HG03354 (cell line): ENCODE data around the gene ADARB2.

ENCODE experiments used
- ATAC-seq: cut with Tn5 transposase; IDR thresholded peaks from one replicate; pipeline ENCODE4 v1.9.1; 2021; ENCODE audit warnings: mild to moderate bottlenecking; ENCODE audit not compliant: unreplicated experiment, poor library complexity, severe bottlenecking

The ADARB2 gene

DNA sequence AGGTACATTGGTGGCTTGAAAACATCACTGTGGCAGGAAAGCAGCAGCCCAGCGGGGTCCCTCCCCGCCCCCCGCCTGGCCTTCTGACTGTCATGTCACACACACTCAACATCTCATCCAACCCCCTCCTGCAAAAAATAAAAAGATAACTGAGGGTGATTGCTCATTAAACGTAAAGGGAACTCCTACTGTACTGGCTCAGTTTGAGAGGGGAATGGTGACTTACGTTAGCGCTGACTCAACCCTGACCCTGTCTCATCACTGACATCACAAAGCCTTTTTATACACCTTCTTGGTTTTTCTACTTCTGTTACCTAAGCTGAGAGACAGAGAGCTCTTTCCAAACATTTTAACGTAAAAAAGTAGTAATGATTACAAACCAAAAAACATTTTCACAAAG lies 48.8 kb downstream of the ADARB2 start:
- ATAC-seq = no peak

DNA sequence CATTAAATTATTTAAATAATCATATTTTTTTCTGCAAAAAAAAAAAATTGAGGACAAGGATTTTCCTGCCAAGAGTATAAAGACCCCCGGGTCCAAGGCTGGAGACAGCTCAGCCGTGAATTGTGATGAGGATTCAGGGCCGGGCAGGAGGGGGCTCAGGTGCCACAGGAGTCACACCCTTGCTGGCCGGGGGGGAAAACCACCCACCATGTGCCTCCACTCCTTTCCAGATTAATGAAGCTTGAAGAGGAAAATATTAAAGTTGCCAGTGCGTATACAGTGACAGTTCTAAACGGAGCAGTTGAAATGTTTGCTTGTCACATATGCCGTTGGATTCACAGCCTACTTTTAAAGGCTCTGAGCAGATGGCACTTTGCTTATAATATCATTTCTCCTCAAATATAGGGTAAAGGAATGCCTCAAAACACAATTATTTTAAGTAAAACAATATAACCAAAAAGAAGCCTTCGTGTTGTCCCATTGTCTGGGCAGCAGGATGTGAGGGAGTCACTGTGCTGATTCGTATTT lies 49.6 kb downstream of the ADARB2 start:
- ATAC-seq = no peak

DNA sequence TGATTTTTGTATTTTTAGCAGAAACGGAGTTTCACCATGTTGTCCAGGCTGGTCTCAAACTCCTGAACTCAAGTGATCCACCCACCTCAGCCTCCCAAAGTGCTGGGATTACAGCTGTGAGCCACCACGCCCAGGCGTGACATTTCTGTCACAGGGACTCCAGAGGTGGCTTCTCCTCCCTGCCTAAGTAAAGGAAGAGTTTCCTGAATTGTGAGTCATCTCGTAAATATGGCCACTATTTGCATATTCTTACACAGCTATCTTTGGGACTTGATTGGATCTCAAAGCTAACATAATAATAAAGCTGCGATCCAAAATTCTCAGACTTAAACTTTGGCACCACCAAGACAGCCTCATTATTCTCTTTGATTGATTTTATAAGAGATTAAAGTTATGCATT lies 50.1 kb downstream of the ADARB2 start:
- ATAC-seq = no peak

DNA sequence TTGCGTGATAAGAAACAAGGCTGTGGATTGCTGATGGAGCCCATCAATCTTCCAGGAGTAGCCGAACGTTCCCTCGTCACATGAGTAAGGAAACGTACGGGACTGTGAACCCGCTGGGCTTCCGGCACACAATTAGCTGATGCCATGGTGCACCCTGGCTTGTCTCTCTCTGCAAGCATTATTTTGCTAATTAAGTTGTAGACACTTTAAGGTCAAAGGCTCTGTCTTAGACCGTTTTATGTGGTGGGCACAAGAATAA lies 50.9 kb downstream of the ADARB2 start:
- ATAC-seq = no peak

DNA sequence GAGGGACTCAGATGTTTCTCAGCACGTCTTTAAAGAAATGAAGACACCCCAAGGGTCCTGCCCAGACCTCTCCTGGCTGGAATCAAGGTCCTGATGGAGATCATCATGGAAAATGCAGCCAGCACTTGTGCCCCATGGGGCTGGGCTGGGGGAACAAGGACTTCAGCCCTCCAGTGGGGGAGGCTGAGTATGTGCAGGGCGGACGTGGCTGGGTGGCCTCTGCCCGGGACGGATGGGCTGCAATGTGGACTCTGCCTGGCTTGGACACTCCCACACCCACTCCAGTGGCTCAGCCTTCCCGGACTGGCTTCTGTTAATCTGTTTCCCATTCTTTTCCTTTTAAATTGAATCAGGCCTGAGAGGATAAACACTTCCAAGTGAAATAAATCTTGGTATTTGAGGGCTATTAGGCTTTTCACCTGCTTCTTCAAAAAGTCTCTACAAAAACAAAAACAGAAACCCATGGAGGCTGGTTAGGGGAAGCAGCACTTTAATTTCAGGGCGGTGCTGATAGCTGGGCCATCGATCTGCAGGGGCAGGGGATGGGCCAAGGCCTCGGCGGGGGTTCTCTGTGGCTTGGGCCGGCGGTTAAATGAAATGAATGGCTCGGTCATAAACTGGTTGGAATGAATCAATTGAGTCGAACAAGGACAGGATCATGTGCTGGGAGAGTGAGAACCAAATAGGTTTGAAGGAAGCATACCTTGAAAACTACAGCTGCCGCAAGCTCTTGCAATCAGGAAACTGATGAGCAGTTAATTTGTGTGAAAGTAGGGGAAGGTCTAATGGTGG lies 51.4 kb downstream of the ADARB2 start:
- no peak for ATAC-seq

DNA sequence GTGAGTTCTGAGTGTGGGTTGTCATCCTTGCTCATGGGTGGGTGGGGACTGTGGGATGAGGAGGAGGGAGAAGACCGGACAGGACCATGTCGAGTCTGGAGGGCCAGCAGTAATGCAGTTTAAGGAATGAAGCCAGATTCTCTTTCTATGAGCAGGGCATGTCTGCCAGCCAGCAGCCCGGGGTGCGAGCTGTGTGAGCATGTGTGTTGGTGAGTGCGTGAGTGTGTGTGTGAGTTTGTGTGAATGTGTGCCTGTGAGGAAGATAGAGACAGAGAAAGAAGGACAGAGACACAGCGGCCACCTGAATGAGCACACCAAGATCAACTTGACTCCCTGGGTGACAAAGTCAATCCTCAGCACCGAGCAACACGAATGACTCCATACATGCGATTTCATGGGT lies 52.3 kb downstream of the ADARB2 start:
- no peak for ATAC-seq

DNA sequence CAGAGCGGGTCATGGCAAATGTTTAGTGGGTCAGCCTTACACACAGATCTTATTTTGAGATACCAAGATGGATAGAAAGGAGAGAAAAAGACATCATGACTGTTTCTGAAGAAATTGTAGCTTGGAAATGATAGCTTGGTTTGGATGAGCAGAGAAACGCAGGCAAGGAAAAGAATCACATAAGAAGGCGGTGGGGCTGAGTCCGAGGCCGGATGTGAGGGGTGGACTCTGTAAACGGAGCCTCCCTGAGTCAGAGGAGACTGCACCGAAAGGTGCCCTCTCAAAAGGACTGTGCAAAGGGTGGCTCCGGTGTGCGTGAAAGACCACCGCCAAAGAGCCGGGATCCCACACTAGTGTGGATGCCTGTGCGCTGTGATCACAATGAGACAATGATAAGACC lies 53.7 kb downstream of the ADARB2 start:
- no peak for ATAC-seq

DNA sequence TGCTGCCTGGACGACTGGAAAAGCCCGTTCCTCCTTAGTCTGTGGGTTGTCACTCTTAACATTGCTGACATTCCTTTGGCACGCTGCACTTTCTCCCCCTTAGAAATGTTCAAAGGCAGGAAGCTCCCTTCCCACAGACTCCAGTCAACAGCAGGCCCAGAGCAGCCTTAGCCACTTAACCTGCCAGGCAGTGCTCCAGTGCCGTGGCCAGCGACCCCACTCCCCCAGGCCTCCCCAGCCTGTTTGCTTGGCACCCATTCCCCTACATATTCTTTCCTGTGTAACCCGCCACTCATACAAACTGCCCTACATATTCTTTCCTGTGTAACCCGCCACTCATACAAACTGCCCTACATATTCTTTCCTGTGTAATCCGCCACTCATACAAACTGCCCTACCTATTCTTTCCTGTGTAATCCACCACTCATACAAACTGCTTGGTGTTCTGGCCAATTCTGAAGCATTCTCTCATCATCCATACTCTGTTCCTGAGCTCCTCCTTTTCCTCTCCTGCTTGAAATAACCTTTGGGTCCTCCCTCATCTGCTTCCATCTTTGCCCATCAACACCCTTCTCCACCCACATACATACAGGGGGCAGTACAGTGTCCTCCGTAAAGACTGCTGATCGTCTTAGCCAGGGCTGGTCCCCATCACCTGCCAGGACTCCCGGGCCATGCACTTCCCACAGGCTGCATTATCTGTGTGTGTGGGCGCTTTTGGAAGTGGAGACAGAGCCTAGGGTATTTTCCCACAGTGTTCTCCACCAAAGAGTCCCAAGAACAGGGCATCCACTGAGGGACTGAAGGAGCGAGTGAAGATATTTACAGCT lies 57.3 kb downstream of the ADARB2 start:
- no peak for ATAC-seq

DNA sequence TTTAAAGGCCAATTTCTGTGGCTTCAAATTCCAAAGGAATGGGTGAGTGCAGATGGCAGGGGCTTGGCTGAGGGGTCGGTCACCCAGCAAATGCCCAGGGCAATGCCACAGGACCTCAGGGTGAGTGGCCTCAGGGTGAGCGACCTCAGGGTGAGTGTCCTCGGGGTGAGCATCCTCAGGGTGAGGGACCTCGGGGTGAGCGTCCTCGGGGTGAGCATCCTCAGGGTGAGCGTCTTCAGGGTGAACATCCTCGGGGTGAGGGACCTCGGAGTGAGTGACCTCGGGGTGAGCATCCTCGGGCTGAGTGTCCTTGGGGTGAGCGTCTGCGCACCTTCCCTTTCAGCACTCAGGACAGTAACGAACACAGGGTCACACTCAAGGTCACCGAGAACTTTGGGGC lies 59.2 kb downstream of the ADARB2 start:
- ATAC-seq = no peak

DNA sequence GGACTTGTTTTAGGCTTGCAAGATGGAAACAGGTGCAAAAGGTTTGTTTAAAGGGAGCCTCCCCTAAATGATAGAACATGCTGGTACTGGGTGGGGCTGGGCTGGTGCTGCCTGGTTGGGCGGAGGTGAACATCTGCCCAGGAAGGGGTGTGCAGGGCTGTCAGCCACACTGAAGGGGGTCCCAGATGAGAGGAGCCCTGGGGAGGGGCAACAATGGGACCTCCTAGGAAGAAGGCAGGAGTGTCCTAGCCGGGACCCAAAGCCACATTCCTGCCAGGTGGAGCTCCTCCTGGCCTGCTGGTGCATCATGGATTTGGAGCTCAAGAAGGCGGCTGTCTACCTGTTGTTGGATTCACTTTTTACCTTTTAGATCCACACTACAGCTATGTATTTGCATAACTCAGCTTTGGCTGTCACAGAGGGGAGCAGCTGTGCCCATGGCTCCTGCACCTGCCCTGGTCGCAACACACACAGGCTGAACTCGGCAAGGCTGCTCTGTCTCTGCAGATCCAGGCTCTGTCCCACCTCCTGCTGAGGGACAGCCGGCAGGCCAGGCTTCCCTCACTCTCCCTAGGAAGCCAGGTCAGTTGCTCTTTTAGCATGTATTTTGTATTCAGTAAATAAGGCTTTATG lies 59.9 kb downstream of the ADARB2 start:
- no peak for ATAC-seq

DNA sequence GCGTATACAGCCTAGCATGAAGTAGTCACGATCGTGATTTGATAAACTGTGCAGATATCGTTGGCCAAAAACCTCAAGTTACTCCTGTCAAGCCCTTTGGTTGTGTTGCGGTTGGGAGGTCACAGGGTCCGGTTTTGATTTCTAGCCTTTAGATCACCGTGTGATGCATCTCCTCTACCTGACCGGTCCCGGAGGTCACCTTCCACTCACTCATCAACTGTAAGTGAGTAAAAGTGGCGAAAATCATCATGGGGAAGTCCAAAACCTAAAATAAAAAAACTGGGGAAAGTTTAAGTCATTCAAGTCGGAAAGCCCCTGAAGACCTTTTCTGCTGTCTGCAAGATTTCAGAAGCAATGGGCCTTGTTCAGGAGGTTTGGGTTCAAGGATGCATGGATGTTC lies 62.8 kb downstream of the ADARB2 start:
- no peak for ATAC-seq

DNA sequence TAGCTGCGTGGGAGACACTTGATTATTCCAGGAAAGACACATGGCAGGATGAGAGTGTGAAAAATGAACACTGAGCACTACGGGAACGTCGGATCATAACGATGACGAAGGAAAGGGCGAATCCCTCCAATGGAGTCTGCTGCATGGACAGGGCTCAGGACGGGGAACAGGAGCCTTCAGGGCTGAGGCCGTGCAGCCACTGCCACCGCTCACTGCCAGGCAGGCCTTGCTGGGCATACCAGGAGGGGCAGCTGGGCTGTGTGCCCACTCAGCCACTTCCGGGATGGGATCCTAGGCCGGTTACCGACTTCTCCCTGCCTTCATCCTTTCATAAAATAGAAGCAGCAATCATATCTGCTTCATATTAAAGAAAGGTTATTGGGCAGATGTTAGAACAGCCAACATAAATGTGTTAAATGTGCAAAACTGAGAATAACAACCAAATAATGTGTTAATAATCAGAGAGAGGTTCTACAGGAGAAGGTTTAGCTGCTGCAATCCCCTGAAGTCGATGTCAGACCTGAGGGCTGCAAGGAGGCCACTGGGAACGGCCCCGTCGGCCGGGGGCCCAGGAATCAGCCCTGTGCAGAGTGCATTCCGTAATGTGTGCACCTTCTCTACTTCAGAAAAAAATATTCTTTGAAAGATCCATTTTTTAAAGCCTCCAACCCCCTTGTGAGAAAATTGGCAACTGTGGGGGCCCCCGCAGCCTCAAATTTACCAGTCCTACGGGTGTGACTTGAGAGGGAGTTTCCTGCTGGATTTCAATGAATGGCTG lies 63.6 kb downstream of the ADARB2 start:
- ATAC-seq = no peak

DNA sequence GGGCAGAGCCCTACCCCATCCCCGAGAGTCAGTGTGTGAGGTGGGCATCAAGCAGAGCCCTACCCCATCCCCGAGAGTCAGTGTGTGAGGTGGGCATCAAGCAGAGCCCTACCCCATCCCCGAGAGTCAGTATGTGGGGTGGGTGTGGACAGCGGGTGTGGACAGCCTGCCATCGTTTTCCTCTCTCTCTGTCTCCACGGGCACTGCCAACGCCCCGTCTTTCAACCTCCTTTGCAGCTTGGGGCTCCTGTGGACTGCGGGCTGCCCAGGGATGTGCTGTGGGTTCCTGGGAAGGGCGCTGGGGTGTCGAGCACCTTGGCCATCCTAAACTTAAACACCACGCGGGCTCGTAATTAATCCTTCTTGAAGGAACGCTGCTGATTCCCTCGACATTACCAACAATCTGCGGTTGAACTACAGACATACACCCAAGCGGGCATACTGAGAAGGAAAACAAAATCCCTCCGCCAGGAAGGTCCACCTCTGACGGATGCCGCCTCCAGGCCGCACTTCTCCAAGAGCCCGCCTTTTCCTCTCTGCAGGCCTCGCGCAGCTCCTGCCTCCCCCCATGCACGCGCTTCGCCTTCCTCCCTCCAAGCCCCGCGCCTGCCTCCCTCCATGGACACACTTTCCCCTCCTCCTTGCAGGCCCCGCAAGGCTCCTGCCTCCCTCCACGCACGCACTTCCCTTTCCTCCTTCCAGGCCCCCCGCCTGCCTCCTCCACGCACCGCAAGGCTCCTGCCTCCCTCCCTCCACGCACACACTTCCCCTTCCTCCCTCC lies 65.1 kb downstream of the ADARB2 start:
- no peak for ATAC-seq

DNA sequence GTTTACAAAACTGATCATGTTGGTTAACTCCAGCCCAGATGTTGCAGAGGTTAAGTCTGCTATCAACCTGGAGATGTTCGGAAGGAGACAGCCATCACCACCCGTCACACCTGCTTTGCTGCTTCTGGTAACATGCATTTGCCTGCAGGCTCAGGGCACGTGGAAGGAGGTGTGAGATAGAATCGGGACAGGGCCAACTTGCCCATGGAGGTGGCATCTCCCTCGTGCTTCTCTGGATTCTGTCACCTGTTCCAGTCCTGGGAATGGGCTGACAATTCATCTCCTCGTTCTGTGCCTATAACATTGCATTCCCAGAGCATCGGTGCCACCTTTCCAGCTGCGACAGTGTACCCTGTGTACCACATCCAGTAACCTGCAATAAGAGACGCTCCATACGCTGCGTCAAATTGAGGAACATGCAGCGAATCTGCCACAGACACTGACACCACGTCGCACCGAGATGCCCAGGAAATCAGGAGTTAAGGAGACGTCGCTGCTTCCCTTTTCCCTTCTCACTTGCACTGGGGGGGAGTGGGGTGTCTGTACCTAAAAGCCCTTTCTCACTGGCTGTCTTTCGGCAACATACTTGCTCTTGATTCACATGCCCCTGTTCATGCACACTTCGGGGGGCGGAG lies 65.8 kb downstream of the ADARB2 start:
- no peak for ATAC-seq

DNA sequence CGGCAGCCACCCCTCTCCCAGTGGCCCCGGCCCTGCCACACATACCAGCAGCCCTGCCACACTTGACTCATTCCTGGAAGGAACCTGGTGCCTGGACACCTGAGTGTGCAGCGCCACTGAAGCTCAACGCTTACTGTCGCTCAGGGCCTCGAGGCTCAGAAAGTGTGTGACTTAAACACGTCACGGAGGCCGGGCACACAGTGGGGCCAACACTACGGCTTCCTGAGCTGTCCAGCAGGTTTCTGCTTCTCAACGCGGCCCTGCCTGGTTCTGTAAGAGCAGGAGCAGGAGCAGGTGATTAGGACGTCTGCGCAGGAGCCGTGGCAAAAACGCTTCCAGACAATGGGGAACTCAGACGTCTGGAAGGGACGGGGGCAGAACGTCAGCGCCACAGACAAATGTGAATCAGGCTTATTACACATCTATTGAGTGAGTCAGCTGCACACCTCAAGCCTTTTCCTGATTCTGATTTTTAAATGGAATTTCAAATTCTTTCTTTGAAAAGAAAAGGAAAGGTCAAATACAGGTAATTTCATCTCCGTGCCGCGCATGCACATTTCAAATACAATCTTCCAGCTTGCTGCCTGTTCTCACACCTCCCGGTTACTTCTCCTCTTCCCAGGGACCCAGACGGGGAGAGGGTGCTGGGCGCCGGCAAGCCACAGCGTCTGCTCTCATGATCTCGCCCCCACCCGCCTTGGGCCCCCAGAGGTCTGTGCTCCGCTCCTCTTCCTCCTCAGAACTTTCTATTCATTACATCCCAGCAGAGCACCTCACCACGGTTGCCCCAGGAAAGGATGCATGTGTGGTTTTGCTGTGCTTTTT lies 66.6 kb downstream of the ADARB2 start:
- ATAC-seq = no peak

DNA sequence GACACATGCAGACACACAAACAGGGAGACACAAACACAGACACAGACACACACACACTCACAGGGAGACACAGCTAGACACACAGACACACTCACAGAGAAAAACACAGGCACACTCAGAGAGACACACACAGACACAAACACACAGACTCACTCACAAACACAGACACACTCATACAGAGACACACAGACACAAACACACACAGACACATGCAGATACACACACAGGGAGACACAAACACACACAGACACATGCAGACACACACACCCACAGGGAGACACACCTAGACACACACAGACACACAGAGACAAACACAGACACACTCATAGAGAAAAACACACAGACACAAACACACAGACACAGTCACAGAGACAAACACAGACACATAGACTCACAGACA lies 67.9 kb downstream of the ADARB2 start:
- no peak for ATAC-seq

DNA sequence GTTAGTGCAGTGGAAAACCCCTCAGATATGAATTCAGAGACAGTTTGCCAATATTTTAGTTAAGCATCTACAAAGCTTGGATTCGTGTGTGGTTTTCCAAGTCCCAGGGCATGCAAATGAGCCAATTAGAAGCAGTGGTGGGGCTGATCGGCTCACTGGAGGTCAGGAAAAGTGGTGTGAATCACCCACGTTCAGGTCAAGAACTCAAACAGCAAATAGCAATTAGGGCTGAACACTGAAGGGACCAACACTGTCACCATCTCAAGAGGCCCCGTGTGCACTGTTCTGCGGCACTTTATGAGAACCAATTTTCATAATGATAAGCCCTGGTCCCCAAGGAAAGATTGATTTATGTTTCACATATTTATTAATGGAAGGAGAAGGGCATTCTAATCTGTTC lies 68.9 kb downstream of the ADARB2 start:
- ATAC-seq = no peak

DNA sequence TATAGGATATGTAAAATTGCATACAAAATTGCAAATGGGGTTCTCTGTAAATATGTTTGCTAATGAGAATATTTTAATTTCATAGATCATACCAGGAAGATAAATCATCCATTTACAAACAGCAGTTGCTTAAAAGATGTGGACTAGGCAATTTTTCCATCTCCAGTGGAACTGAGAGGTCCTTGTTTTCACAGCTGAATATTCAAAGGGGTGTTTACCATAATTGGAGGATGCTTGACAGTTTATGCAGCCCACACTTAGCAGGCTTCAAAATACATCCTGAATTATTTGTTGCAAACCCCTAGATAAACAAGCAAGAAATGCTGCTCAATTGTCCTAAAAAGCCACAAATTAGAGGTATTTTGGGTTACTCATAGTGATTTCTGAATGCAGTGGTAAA lies 69.9 kb downstream of the ADARB2 start:
- no peak for ATAC-seq
